Measurements from ENCODE around the gene PTEN. TPM values are rescaled to one million over a fixed set of nuclear protein-coding genes. Genes with fewer than 3 reads are reported as not detected.

PTEN gene
- total and polyA plus RNA-seq, 9 of the 15 experiments (the other 6 are each of a cell fraction or from before 2014, with no cell fraction given) = 8.4 to 56.9 (median 22.2) TPM

- Histone ChIP-seq H3K27me3 (ENCODE audit: control insufficient read depth in 2 of 2, insufficient read depth in 2 of 2, low read length in 2 of 2) (no peaks in the 10 kb centered on the region), H4K20me1 (replicated peaks; ENCODE audit: control insufficient read depth, insufficient read depth, low read length) (no peaks in the 10 kb centered on the region), H3K4me2 (ENCODE audit: insufficient read depth, low read length) (no peak overlapping the region), H3K4me3 (no peak overlapping the region), H3K79me2 (ENCODE audit: control insufficient read depth, insufficient read depth, low read length) (no peaks in the 10 kb centered on the region), H3K9me3 (replicated peaks; ENCODE audit: control insufficient read depth, insufficient read depth, low read depth, low read length) (no peaks in the 10 kb centered on the region; the same call in 1 of the 2 replicates), H3K9me1 (ENCODE audit: control insufficient read depth, insufficient read depth, low read length) (no peaks in the 10 kb centered on the region), H2AFZ (ENCODE audit: low read depth, low read length) (no peak overlapping the region), H3K9ac (ENCODE audit: insufficient read depth in 1 of 2, low read depth in 2 of 2, low read length in 2 of 2) (no peak overlapping the region), H3K4me1 (replicated peaks in 1 of 2; ENCODE audit: control insufficient read depth in 2 of 2, insufficient read depth in 2 of 2, low read length in 2 of 2) (no peaks in the 10 kb centered on the region), H3K36me3 (ENCODE audit: control insufficient read depth, insufficient read depth, low read length) (no peaks in the 10 kb centered on the region), H3K27ac (ENCODE audit: extremely low read depth, low read depth, low read length) (no peak overlapping the region)
- BruUV-seq (replicated peaks) = no TSS peak
- DNase-seq (ENCODE audit: extremely low read depth in 1 of 4, low spot score in 3 of 4) = no peak
- POLR2A ChIA-PET = interaction anchor here (0.6 kb wide), 1 partner anchor 114 kb away, joined by 3 read pairs; no protein-coding TSS in a partner anchor
- ATAC-seq = no peak
- intact Hi-C loops (cut with micrococcal nuclease) = no loop called here
- CTCF ChIA-PET (ENCODE audit: low intra/inter-chr PET ratio) = no interaction called here
- in situ Hi-C loops (cut with MboI) = no loop called here
- FAIRE-seq = no peak
- 37% methylated on average over 4 of the region's 4 CpGs for WGBS (ENCODE audit: insufficient coverage, low coverage, missing lambda C conversion rate)
- no peak for TF ChIP-seq ZNF592 (IDR thresholded peaks at IDR 0.05)
- no peak for TF ChIP-seq FOXP4 (CRISPR knock-in tag; IDR thresholded peaks at IDR 0.05; ENCODE audit: borderline replicate concordance)
- TF ChIP-seq CHAMP1 (IDR thresholded peaks at IDR 0.05) = no peak
- TF ChIP-seq PHB (CRISPR knock-in tag; IDR thresholded peaks at IDR 0.05) = no peak
- no peak for TF ChIP-seq NONO (IDR thresholded peaks at IDR 0.05; ENCODE audit: low read depth in 2 of 2, low read length in 1 of 2)
- TF ChIP-seq HNRNPUL1 (IDR thresholded peaks at IDR 0.05; ENCODE audit: low read length) = no peak
- TF ChIP-seq CEBPG (CRISPR knock-in tag; IDR thresholded peaks at IDR 0.05) = no peak
- TF ChIP-seq CEBPG (tag; conservative IDR thresholded peaks at IDR 0.05 in 1 of 2, IDR thresholded peaks at IDR 0.05 in 1 of 2) = 0 out of 4 replicates have a peak, but pooled peaks of 1 of the 2 experiments have one; percentile 29
- TF ChIP-seq ZNF76 (CRISPR knock-in tag; IDR thresholded peaks at IDR 0.05; ENCODE audit: borderline replicate concordance) = no peak
- no peak for TF ChIP-seq ZNF277 (CRISPR knock-in tag; IDR thresholded peaks at IDR 0.05; ENCODE audit: borderline replicate concordance)
- 0 out of 2 replicates have a peak, but pooled peaks have one; percentile 34 for TF ChIP-seq FOSL1 (tag; conservative IDR thresholded peaks at IDR 0.05)
Measured at GRCh38 chr10:87976101-87976743, 112.8 kb downstream of the PTEN start.

Measured in K562 (cell line).